ENCODE measurements around the gene HLA-A.
"Not testable (repeated sequence)": the region's sequence is repeated elsewhere in the genome, so short reads cannot be mapped to it uniquely, and the experiment has no call there.

Gene HLA-A

DNA sequence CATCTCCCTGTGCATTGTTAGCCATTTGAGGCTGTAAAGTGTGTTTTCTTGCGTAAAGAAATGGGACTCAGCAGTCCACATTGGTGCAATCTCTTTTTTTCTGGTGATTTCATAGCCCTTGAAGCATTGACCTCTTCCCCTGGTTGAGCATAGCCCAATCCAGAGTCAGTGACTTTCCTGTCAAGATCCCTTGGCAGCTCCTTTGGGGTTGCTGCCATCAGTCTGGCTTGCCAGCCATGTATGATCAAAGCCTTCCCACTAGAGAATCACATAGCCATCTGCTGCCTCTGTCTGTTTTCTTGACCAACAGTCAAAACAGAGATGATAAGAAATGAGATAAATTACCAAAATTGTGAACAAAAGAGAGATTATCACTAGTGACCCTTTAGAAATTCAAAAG lies 19.6 kb downstream of the HLA-A start:
- no peaks in the 10 kb centered on the region for H3K36me3 ChIP-seq (ENCODE audit: insufficient read depth, low read length)
- H3K79me2 ChIP-seq (ENCODE audit: control insufficient read depth, insufficient read depth, low read length, unreplicated experiment) = no peaks in the 10 kb centered on the region
- H3K27ac ChIP-seq (ENCODE audit: low read depth, low read length) = no peak overlapping the region
- no peaks in the 10 kb centered on the region for H3K27me3 ChIP-seq (ENCODE audit: insufficient read depth, low read length)
- no peak overlapping the region for H3K4me3 ChIP-seq (ENCODE audit: low read depth, low read length)
- peaks cover 27% of the 10 kb centered on the region for H3K4me1 ChIP-seq (ENCODE audit: control insufficient read depth, insufficient read depth, low read length, unreplicated experiment)
- no peak overlapping the region for H2AFZ ChIP-seq (ENCODE audit: low read length, unreplicated experiment)

DNA sequence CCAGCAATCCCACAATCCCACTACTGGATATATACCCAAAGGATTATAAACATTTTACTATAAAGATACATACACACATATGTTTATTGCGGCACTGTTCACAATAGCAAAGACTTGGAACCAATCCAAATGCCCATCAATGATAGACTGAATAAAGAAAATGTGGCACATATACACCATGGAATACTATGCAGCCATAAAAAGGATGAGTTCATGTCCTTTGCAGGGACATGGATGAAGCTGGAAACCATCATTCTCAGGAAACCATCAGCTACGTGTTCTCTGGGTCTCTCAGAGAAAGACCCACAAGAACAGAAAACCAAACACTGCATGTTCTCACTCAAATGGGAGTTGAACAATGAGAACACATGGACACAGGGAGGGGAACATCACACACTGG lies 21.4 kb downstream of the HLA-A start:
- not testable (repeated sequence) for H3K79me2 ChIP-seq (ENCODE audit: control insufficient read depth, insufficient read depth, low read length, unreplicated experiment); H3K27me3 ChIP-seq (ENCODE audit: insufficient read depth, low read length); H3K36me3 ChIP-seq (ENCODE audit: insufficient read depth, low read length); H2AFZ ChIP-seq (ENCODE audit: low read length, unreplicated experiment); H3K27ac ChIP-seq (ENCODE audit: low read depth, low read length); H3K4me3 ChIP-seq (ENCODE audit: low read depth, low read length)
- peaks cover 41% of the 10 kb centered on the region for H3K4me1 ChIP-seq (ENCODE audit: control insufficient read depth, insufficient read depth, low read length, unreplicated experiment)

DNA sequence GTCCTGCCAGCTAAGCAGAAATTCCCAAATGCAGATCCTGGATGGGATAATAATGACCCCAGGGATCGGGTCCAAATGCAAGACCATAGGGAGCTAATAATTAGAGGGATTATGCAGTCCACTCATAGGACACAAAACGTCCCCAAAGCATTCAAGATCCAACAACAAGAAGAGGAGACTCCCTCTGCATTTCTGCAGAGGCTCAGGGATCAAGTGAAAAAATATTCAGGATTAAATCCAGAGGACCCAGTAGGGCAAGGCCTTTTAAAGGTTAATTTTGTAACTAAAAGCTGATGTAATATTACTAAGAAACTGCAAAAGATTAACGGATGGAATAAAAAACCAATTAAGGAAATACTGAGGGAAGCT lies 22.2 kb downstream of the HLA-A start:
- peaks cover 41% of the 10 kb centered on the region for H3K4me1 ChIP-seq (ENCODE audit: control insufficient read depth, insufficient read depth, low read length, unreplicated experiment)
- H2AFZ ChIP-seq (ENCODE audit: low read length, unreplicated experiment) = peak overlapping the region; percentile 19
- peak overlapping the region; percentile 60 for H3K4me3 ChIP-seq (ENCODE audit: low read depth, low read length)

DNA sequence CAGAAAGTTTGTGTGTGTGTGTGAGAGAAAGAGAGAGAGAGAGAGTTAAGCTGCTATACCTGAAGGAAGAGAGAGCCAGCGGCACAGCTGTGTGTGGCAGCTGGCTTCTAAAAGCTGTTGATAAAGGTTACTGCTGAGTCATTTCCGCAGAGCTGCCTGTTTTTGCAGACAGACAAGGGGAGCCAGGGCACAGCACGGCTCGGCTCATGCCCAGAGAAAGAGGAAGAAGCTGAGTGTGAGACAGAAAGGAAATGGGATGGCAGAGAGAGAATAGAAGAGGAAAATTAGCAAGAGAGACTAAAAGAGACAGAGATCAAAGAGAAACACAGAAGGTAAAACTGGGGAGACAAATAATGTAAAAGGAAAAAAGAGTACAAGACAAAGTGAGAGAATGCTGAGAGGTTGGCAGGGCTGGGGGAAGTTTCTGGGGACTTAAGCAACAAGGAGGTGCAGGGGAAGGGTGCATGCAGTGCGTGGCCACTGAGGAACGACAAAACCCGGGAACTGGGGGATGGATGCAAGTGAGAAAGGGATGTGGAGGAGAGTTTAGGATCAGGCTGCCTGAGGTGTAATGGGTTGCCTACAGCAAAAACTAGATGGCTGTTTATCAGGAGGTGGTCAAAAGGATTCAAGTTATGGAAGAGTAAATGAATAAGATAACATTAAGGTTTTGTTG lies 22.7 kb downstream of the HLA-A start:
- H2AFZ ChIP-seq (ENCODE audit: low read length, unreplicated experiment) = peak overlapping the region; percentile 19
- H3K27me3 ChIP-seq (ENCODE audit: insufficient read depth, low read length) = no peaks in the 10 kb centered on the region

More for the DNA sequence above, 22.2 kb downstream of the HLA-A start:
- no peaks in the 10 kb centered on the region for H3K27me3 ChIP-seq (ENCODE audit: insufficient read depth, low read length)
- no peaks in the 10 kb centered on the region for H3K79me2 ChIP-seq (ENCODE audit: control insufficient read depth, insufficient read depth, low read length, unreplicated experiment)
- H3K36me3 ChIP-seq (ENCODE audit: insufficient read depth, low read length) = no peaks in the 10 kb centered on the region
- H3K27ac ChIP-seq (ENCODE audit: low read depth, low read length) = peak overlapping the region; percentile 75

DNA sequence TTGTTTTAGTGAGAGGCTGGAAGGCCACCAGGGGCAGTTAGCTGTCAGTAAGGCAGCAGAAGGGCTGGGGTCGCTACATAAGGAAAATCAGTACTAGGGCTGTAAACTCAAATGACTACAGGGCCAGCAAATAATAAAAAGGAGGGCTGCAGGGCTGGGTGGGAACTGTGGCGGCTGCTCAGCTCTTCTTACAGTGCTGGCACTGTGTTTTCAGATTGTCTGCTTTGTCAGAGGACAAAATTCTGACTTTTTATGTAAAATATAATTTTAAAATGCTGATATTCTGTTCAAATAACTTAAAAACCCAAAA lies 23.2 kb downstream of the HLA-A start:
- Histone ChIP-seq H3K27ac (ENCODE audit: low read depth, low read length) (peak overlapping the region; percentile 75), H3K36me3 (ENCODE audit: insufficient read depth, low read length) (no peaks in the 10 kb centered on the region), H3K4me1 (ENCODE audit: control insufficient read depth, insufficient read depth, low read length, unreplicated experiment) (peaks cover 41% of the 10 kb centered on the region), H2AFZ (ENCODE audit: low read length, unreplicated experiment) (no peak overlapping the region), H3K79me2 (ENCODE audit: control insufficient read depth, insufficient read depth, low read length, unreplicated experiment) (no peaks in the 10 kb centered on the region), H3K4me3 (ENCODE audit: low read depth, low read length) (peak overlapping the region; percentile 60), H3K27me3 (ENCODE audit: insufficient read depth, low read length) (no peaks in the 10 kb centered on the region)

More for the DNA sequence above, 22.7 kb downstream of the HLA-A start:
- H3K27ac ChIP-seq (ENCODE audit: low read depth, low read length) = peak overlapping the region; percentile 75
- peak overlapping the region; percentile 60 for H3K4me3 ChIP-seq (ENCODE audit: low read depth, low read length)
- H3K4me1 ChIP-seq (ENCODE audit: control insufficient read depth, insufficient read depth, low read length, unreplicated experiment) = peaks cover 41% of the 10 kb centered on the region
- H3K79me2 ChIP-seq (ENCODE audit: control insufficient read depth, insufficient read depth, low read length, unreplicated experiment) = no peaks in the 10 kb centered on the region
- no peaks in the 10 kb centered on the region for H3K36me3 ChIP-seq (ENCODE audit: insufficient read depth, low read length)

DNA sequence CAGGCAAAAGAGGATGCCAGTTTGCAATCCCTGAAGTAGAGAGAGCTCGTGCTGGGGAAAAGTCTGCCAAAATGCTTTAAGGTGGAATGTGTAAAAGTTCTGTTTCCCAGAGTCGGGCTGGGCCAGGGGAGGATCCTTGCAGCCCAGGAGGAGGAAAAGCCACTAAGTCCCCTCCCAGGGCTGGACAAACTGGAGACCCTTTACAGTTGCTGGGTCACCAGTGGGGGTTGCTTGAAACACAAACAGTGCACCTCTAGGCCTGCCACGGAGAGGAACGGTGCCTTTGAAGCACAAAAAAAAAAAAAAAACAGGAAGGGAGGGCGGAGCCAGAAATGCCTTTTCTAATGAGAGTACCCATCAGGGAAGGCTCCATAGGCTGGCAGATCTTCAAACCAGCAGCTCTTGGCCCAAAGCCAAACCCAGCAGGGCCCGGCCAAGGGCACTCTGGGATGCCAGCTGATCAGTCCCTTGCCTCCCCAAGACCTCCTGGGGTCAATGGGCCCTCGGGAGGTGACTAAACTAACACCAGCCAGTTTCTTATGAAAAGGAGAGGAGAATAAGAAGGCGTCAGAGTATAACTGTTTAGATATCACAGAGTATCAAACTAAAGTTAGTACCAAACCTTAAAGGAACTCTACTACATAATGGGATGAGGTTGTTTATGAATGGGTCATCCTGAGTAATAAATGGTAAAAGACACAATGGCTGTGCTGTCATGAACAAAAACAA lies 23.7 kb downstream of the HLA-A start:
- H3K4me3 ChIP-seq (ENCODE audit: low read depth, low read length) = peak overlapping the region; percentile 60
- peaks cover 41% of the 10 kb centered on the region for H3K4me1 ChIP-seq (ENCODE audit: control insufficient read depth, insufficient read depth, low read length, unreplicated experiment)
- peak overlapping the region; percentile 75 for H3K27ac ChIP-seq (ENCODE audit: low read depth, low read length)

DNA sequence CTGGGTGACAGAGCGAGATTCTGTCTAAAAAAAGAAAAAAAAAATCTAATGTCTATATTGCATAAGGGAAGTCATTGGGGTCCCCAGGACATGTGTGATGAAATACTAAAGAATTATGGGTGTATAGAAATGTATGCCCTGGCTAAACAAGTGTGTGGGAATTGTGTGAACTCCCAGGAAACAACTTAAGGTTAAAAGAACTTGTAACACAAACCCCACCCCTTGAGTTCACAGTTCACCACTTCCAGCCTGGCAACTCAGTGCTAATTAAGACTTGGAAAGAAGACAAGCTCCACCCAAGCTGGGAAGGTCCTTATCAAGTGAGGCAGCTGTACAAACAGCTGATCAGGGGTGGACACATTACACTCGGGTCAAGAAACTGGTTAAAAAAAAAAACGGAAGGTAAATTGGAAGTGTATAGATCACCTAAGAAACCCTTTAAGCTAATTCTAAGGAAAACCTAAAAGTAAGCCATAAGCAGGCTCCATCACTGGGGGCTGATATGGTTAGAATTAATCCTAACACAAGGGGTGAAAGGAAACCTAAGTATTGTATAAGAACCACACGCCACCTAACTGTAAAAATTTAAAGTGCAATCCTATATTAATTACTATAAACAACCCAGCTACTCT lies 25.2 kb downstream of the HLA-A start:
- no peaks in the 10 kb centered on the region for H3K36me3 ChIP-seq (ENCODE audit: insufficient read depth, low read length)
- H3K79me2 ChIP-seq (ENCODE audit: control insufficient read depth, insufficient read depth, low read length, unreplicated experiment) = no peaks in the 10 kb centered on the region
- H3K27me3 ChIP-seq (ENCODE audit: insufficient read depth, low read length) = peaks cover 5% of the 10 kb centered on the region; the same call in 1 of the 2 replicates
- H3K4me3 ChIP-seq (ENCODE audit: low read depth, low read length) = no peak overlapping the region
- H2AFZ ChIP-seq (ENCODE audit: low read length, unreplicated experiment) = no peak overlapping the region
- no peak overlapping the region for H3K27ac ChIP-seq (ENCODE audit: low read depth, low read length)
- peaks cover 41% of the 10 kb centered on the region for H3K4me1 ChIP-seq (ENCODE audit: control insufficient read depth, insufficient read depth, low read length, unreplicated experiment)

More for the DNA sequence above, 23.7 kb downstream of the HLA-A start:
- Histone ChIP-seq H3K27me3 (ENCODE audit: insufficient read depth, low read length) (no peaks in the 10 kb centered on the region), H3K36me3 (ENCODE audit: insufficient read depth, low read length) (no peaks in the 10 kb centered on the region), H3K79me2 (ENCODE audit: control insufficient read depth, insufficient read depth, low read length, unreplicated experiment) (no peaks in the 10 kb centered on the region), H2AFZ (ENCODE audit: low read length, unreplicated experiment) (peak overlapping the region; percentile 46)

DNA sequence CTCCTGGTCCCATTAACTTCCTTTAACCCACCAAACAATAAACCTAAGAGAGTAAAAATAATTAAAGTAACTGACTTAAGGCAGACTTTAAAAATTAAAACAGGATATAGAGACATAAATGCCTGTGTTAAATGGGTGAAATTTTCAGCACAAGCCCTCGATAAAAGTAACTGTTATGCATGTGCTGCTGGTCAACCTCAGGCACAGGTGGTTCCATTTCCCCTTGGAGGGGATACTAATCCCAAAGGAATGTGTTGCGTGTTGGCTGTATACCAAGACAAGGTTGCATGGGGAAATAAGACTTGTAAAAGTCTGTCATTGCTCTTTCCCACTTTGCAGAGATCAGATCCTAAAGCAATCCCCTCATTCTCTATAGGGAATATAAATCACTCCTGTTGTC lies 25.8 kb downstream of the HLA-A start:
- Histone ChIP-seq H3K4me3 (ENCODE audit: low read depth, low read length) (no peak overlapping the region), H3K4me1 (ENCODE audit: control insufficient read depth, insufficient read depth, low read length, unreplicated experiment) (peaks cover 41% of the 10 kb centered on the region), H3K36me3 (ENCODE audit: insufficient read depth, low read length) (no peaks in the 10 kb centered on the region), H3K27ac (ENCODE audit: low read depth, low read length) (no peak overlapping the region), H3K27me3 (ENCODE audit: insufficient read depth, low read length) (peaks cover 5% of the 10 kb centered on the region; the same call in 1 of the 2 replicates), H2AFZ (ENCODE audit: low read length, unreplicated experiment) (no peak overlapping the region), H3K79me2 (ENCODE audit: control insufficient read depth, insufficient read depth, low read length, unreplicated experiment) (no peaks in the 10 kb centered on the region)

DNA sequence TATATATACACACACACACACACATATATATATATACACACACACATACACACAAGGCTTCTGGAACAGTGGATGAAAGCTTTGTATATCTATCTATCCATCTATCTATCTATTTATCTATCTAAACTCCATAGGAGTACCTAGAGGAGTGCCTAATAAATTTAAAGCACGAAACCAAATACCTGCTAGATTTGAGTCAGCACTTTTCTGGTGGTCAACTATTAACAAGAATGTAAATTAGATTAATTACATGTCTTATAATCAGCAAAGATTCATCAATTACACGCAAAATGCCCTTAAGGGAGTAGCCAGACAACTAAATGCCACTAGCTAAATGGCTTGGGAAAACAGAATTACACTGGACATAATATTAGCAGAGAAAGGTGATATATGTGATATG lies 26.6 kb downstream of the HLA-A start:
- H2AFZ ChIP-seq (ENCODE audit: low read length, unreplicated experiment) = no peak overlapping the region
- no peak overlapping the region for H3K27ac ChIP-seq (ENCODE audit: low read depth, low read length)
- H3K36me3 ChIP-seq (ENCODE audit: insufficient read depth, low read length) = no peaks in the 10 kb centered on the region
- H3K79me2 ChIP-seq (ENCODE audit: control insufficient read depth, insufficient read depth, low read length, unreplicated experiment) = no peaks in the 10 kb centered on the region
- peaks cover 5% of the 10 kb centered on the region; the same call in 1 of the 2 replicates for H3K27me3 ChIP-seq (ENCODE audit: insufficient read depth, low read length)
- H3K4me1 ChIP-seq (ENCODE audit: control insufficient read depth, insufficient read depth, low read length, unreplicated experiment) = peaks cover 41% of the 10 kb centered on the region
- no peak overlapping the region for H3K4me3 ChIP-seq (ENCODE audit: low read depth, low read length)

DNA sequence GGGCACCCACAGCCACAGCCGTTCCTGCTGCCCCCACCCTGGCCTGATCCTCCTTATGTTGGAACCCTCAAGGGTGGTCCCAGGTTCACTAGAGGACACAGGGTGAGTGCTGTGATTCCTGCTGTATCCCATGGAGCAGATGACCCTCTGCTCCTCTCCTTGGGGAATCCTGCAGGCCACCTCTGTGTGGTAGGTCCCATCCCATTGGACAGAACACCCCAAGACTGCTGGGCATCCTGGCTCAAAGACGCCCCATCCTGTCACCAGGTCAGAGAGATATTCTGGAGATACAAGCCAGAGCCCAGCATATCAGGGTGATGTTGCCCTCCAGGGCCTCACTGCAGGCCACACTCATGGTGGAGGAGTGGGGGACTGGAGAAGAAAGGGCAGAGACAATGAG lies 28.4 kb downstream of the HLA-A start:
- Histone ChIP-seq H3K27ac (ENCODE audit: low read depth, low read length) (no peak overlapping the region), H3K27me3 (ENCODE audit: insufficient read depth, low read length) (peaks cover 12% of the 10 kb centered on the region), H3K36me3 (ENCODE audit: insufficient read depth, low read length) (no peaks in the 10 kb centered on the region), H3K4me1 (ENCODE audit: control insufficient read depth, insufficient read depth, low read length, unreplicated experiment) (peaks cover 27% of the 10 kb centered on the region), H3K79me2 (ENCODE audit: control insufficient read depth, insufficient read depth, low read length, unreplicated experiment) (no peaks in the 10 kb centered on the region), H2AFZ (ENCODE audit: low read length, unreplicated experiment) (no peak overlapping the region), H3K4me3 (ENCODE audit: low read depth, low read length) (no peak overlapping the region)
